ENCODE results near the gene OARD1.
"Not testable (repeated sequence)": the region's sequence is repeated elsewhere in the genome, so short reads cannot be mapped to it uniquely, and the experiment has no call there.

Gene OARD1, protein sequence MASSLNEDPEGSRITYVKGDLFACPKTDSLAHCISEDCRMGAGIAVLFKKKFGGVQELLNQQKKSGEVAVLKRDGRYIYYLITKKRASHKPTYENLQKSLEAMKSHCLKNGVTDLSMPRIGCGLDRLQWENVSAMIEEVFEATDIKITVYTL

DNA sequence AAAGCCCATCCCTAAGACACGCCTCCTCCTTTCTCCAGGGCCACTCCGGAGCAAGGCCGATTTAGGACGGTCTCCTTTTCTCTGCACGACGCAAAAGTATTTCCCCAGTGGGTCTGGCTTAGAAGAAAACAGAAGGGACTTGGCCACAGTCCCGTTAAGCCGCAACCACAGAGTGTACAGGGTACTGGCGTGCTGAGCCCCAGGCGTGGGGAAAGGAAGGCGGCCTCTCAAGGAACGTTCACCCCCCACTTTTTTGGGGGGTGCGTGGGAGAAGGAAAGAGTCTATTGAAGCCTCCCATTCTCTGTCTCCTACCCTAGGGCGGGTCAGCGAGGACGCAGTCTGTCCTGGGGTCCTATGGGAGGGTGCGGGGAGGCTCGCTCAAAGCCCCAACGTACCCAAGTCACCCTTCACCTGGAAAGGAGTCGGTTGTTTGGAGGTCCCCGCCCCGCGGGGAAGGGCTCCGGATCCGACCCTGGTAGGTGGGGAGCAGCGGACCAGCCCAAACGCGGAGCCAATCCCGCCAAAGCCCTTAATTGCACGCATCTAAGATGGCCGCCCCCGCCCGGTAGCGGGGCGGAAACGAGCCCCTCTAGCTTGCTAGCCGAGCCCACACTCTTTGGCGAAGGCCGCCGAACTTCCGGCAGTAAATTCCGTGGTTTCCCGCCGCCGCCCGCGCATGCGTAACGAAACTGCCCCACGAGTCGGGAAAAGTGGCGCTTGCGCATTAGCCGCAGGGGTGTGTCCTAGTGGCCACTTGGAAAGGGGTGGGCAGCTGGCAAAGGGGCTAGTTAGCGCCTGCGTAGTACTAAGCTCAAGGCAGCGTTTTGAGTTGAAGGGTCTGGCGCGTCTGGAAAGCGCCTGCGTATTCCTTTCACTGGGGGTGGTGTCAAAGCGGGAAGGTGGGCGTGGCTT lies at the start of gene OARD1:
TSS of gene OARD1 (minus strand) at position 434 of the 913 bp plus-strand sequence. CDS start 722 bp downstream, outside the sequence.
- TF ChIP-seq, protein P1, sequence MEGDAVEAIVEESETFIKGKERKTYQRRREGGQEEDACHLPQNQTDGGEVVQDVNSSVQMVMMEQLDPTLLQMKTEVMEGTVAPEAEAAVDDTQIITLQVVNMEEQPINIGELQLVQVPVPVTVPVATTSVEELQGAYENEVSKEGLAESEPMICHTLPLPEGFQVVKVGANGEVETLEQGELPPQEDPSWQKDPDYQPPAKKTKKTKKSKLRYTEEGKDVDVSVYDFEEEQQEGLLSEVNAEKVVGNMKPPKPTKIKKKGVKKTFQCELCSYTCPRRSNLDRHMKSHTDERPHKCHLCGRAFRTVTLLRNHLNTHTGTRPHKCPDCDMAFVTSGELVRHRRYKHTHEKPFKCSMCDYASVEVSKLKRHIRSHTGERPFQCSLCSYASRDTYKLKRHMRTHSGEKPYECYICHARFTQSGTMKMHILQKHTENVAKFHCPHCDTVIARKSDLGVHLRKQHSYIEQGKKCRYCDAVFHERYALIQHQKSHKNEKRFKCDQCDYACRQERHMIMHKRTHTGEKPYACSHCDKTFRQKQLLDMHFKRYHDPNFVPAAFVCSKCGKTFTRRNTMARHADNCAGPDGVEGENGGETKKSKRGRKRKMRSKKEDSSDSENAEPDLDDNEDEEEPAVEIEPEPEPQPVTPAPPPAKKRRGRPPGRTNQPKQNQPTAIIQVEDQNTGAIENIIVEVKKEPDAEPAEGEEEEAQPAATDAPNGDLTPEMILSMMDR (IDR thresholded peaks at IDR 0.05; ENCODE audit: low read depth, low read length, missing control alignments), result no peak
- peak within 1 kb of the TSS; percentile 85 for H3K4me3 ChIP-seq (replicated peaks; ENCODE audit: low read depth, low read length)
- peak; percentile 99 for DNase-seq (ENCODE audit: extremely low read depth, low read depth)

DNA sequence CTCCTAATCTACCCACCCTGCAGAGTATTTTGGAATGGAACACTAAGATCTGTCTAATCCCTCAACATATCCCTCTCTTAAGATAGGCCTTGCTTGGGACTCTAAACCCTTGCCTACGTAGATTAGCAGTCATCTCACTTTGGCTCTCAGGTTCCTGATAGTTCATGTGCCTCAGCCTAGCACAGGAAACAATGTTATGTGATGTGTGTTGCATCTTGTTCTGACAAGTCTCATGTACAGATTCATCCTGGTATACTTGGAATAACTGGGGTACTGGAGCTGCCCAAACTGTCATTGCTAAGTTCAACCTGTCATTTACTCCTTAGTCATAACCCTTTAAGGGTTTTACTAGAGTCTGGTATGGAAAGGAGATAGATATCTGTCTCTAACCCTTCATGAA lies 47.9 kb upstream of the OARD1 start:
- TF ChIP-seq, protein P1 (IDR thresholded peaks at IDR 0.05; ENCODE audit: low read depth, low read length, missing control alignments), result no peak
- DNase-seq (ENCODE audit: extremely low read depth, low read depth), result no peak
- H3K4me3 ChIP-seq (replicated peaks; ENCODE audit: low read depth, low read length), result no peak overlapping the region

DNA sequence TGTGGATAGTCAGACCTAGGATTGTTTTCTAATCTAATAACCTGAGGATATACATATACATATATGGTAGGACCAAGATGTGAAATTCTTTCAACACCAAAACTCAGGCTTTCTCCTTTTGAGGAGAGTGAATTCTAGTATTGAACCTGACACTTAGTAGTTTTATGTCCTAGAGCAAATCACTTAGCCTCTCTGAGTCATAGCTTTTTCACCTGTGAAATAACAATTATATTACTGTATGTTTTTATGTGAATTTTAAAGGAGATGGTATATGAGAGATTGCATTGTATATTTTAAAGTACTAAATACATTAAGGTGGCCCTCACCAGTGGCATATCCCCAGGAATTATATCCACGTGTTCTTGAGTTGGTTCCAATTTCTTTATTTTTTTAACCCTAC lies 47.4 kb upstream of the OARD1 start:
- H3K4me3 ChIP-seq (replicated peaks; ENCODE audit: low read depth, low read length), result no peak overlapping the region
- DNase-seq (ENCODE audit: extremely low read depth, low read depth), result no peak
- TF ChIP-seq, protein P1 (IDR thresholded peaks at IDR 0.05; ENCODE audit: low read depth, low read length, missing control alignments), result no peak

DNA sequence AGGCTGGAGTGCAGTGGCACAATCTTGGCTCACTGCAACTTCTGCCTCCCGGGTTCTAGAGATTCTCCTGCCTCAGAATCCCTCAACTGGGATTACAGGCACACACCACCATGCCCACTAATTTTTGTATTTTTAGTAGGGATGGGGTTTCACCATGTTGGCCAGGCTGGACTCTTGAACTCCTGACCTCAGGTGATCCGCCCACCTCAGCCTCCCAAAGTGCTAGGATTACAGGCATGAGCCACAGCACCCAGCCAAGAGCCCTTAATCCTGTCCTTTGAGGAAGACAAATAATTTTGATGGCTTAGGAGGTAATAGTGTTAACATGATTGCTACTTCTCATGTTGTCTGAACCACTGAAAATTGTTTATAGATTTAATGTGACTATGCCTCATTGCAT lies 42.9 kb upstream of the OARD1 start:
- H3K4me3 ChIP-seq (replicated peaks; ENCODE audit: low read depth, low read length); DNase-seq (ENCODE audit: extremely low read depth, low read depth): not testable (repeated sequence)

DNA sequence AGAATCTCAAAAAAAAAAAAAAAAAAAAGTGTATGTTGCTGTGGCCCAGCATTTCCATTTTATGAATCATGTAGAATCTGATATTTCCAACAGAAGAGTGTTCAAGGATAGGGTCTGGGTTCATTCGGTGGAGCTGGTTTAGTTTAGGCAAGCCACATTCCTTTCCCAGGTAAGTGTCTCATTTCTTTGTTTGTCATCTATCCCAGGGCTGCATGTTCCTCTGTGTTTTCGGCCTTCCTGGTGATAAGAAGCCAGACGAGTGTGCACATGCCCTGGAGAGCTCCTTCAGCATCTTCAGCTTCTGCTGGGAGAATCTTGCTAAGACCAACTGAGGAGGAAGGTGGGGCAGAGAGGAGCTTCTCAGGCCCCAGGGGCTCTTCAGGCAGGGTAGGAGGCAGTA lies 38.9 kb upstream of the OARD1 start:
- TF ChIP-seq, protein P1 (IDR thresholded peaks at IDR 0.05; ENCODE audit: low read depth, low read length, missing control alignments), result no peak
- DNase-seq (ENCODE audit: extremely low read depth, low read depth), result no peak

DNA sequence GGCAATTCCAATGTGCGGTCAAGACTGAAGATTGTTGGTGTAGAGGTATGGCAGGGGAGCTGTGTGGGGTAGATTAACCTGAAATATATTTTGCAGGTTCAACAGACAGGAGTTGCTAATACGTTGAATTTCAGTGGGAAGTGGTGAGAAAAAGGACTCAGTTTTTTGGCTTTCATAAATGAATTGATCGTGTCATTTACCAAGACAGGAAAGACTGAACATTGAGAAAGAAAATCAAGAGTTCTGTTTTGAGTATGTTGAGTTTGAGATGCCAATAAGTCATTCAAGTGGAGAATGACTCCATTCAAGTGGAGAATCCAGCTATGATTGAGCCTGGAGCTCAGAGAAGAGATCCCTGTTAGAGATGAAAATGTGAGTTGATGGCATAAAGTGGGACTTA lies 31.7 kb upstream of the OARD1 start:
- TF ChIP-seq, protein P1 (IDR thresholded peaks at IDR 0.05; ENCODE audit: low read depth, low read length, missing control alignments), result no peak
- no peak for DNase-seq (ENCODE audit: extremely low read depth, low read depth)
- no peak overlapping the region for H3K4me3 ChIP-seq (replicated peaks; ENCODE audit: low read depth, low read length)

More for the DNA sequence above, 38.9 kb upstream of the OARD1 start:
- H3K4me3 ChIP-seq (replicated peaks; ENCODE audit: low read depth, low read length), result no peak overlapping the region

DNA sequence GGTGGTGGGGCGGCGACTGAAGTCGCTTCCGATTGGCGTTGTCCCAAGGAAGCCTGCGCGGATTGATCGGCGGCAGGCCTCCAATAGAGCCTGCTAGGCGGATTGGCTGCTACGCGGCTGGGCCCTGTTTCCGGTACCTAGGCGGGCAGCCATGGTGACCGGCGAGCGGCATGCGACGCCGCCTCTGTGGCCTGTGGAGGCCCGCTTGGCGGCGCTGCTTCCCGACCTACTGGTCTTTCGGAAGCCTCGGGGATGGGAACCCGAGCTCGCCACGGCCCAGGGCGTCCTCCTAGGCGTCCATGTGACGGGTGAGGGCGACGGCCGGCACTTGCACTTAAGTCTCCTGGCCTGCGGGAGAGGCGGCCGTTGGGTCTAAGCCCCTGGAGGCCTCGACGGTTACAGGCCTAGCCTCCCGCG lies 28.7 kb upstream of the OARD1 start:
- TF ChIP-seq, protein P1 (IDR thresholded peaks at IDR 0.05; ENCODE audit: low read depth, low read length, missing control alignments), result no peak
- no peak for DNase-seq (ENCODE audit: extremely low read depth, low read depth)
- H3K4me3 ChIP-seq (replicated peaks; ENCODE audit: low read depth, low read length), result no peak overlapping the region

Measured in HFF-Myc (cell line).